ENCODE measurements around the gene MICALL2. TPM values are rescaled to one million over a fixed set of nuclear protein-coding genes. Genes with fewer than 3 reads are reported as not detected.

The MICALL2 gene
- total and polyA plus RNA-seq, 2 experiments from 2014 or later: 6.4 to 12.2 TPM

GRCh38 chr7:1408466-1408865 is 50.8 kb downstream of the MICALL2 start:
- Histone ChIP-seq H3K79me2 (ENCODE audit: insufficient read depth) (no peaks in the 10 kb centered on the region), H3K36me3 (ENCODE audit: low read depth) (no peaks in the 10 kb centered on the region), H3K27me3 (replicated peaks; ENCODE audit: insufficient read depth) (peaks cover 59% of the 10 kb centered on the region), H3K4me3 (no peak overlapping the region), H4K20me1 (ENCODE audit: insufficient read depth) (no peaks in the 10 kb centered on the region), H2AFZ (no peak overlapping the region), H3K4me1 (ENCODE audit: insufficient read depth) (no peaks in the 10 kb centered on the region), H3K9ac (no peak overlapping the region), H3K9me2 (ENCODE audit: insufficient read depth) (no peaks in the 10 kb centered on the region), H3F3A (ENCODE audit: insufficient read depth) (no peaks in the 10 kb centered on the region), H3K27ac (no peak overlapping the region), H3K4me2 (ENCODE audit: unreplicated experiment) (no peak overlapping the region), H3K9me3 (ENCODE audit: low read depth) (no peaks in the 10 kb centered on the region)
- no peak for TF ChIP-seq EZH2 (IDR thresholded peaks at IDR 0.05; ENCODE audit: insufficient read depth, poor library complexity, severe bottlenecking)
- no peak for TF ChIP-seq EZH2phosphoT487 (IDR thresholded peaks at IDR 0.05; ENCODE audit: insufficient read depth, low read depth)
- in situ Hi-C loops (cut with MboI): no loop called here
- DNase-seq: no peak
- WGBS, 2 experiments (ENCODE audit: low coverage in 1 of 2, low lambda C conversion rate in 2 of 2, missing lambda C conversion rate in 2 of 2): 47 to 51% methylated on average over 8 of the region's 8 CpGs

GRCh38 chr7:1407892-1408291 is 51.4 kb downstream of the MICALL2 start:
- peaks cover 65% of the 10 kb centered on the region for H3K27me3 ChIP-seq (replicated peaks; ENCODE audit: insufficient read depth)
- 33 to 42% methylated on average over 17 to 24 of the region's 24 CpGs for WGBS, 2 experiments (ENCODE audit: low coverage in 1 of 2, low lambda C conversion rate in 2 of 2, missing lambda C conversion rate in 2 of 2)

GRCh38 chr7:1404898-1405548 is 54.2 kb downstream of the MICALL2 start:
- no peaks in the 10 kb centered on the region for H3K36me3 ChIP-seq (ENCODE audit: low read depth)
- no peaks in the 10 kb centered on the region for H3K9me2 ChIP-seq (ENCODE audit: insufficient read depth)
- H3K4me3 ChIP-seq: no peak overlapping the region
- TF ChIP-seq EZH2 (IDR thresholded peaks at IDR 0.05; ENCODE audit: insufficient read depth, poor library complexity, severe bottlenecking): no peak
- no peak for TF ChIP-seq EZH2phosphoT487 (IDR thresholded peaks at IDR 0.05; ENCODE audit: insufficient read depth, low read depth)
- no peak overlapping the region for H3K9ac ChIP-seq
- no peak overlapping the region for H3K27ac ChIP-seq
- in situ Hi-C loops (cut with MboI): no loop called here
- H3K9me3 ChIP-seq (ENCODE audit: low read depth): no peaks in the 10 kb centered on the region
- WGBS, 2 experiments (ENCODE audit: low coverage in 1 of 2, low lambda C conversion rate in 2 of 2, missing lambda C conversion rate in 2 of 2): 26 to 29% methylated on average over 16 to 17 of the region's 21 CpGs
- no peaks in the 10 kb centered on the region for H3F3A ChIP-seq (ENCODE audit: insufficient read depth)
- no peak for DNase-seq
- no peak overlapping the region for H2AFZ ChIP-seq
- H4K20me1 ChIP-seq (ENCODE audit: insufficient read depth): no peaks in the 10 kb centered on the region
- H3K4me2 ChIP-seq (ENCODE audit: unreplicated experiment): no peak overlapping the region
- no peaks in the 10 kb centered on the region for H3K79me2 ChIP-seq (ENCODE audit: insufficient read depth)
- H3K27me3 ChIP-seq (replicated peaks; ENCODE audit: insufficient read depth): peaks cover 86% of the 10 kb centered on the region
- no peaks in the 10 kb centered on the region for H3K4me1 ChIP-seq (ENCODE audit: insufficient read depth)

More at GRCh38 chr7:1407892-1408291, 51.4 kb downstream of the MICALL2 start:
- no peaks in the 10 kb centered on the region for H3K4me1 ChIP-seq (ENCODE audit: insufficient read depth)
- no peaks in the 10 kb centered on the region for H3K9me2 ChIP-seq (ENCODE audit: insufficient read depth)
- no peak for TF ChIP-seq EZH2 (IDR thresholded peaks at IDR 0.05; ENCODE audit: insufficient read depth, poor library complexity, severe bottlenecking)
- H3K36me3 ChIP-seq (ENCODE audit: low read depth): no peaks in the 10 kb centered on the region
- no peak for DNase-seq
- no peaks in the 10 kb centered on the region for H4K20me1 ChIP-seq (ENCODE audit: insufficient read depth)
- no peak overlapping the region for H3K4me2 ChIP-seq (ENCODE audit: unreplicated experiment)
- H3K79me2 ChIP-seq (ENCODE audit: insufficient read depth): no peaks in the 10 kb centered on the region
- no peak overlapping the region for H2AFZ ChIP-seq
- no peaks in the 10 kb centered on the region for H3K9me3 ChIP-seq (ENCODE audit: low read depth)
- in situ Hi-C loops (cut with MboI): no loop called here
- no peak overlapping the region for H3K9ac ChIP-seq
- H3K4me3 ChIP-seq: no peak overlapping the region
- H3F3A ChIP-seq (ENCODE audit: insufficient read depth): no peaks in the 10 kb centered on the region
- H3K27ac ChIP-seq: no peak overlapping the region

- Histone ChIP-seq H3K9me3 (ENCODE audit: low read depth) (no peaks in the 10 kb centered on the region), H3K27me3 (replicated peaks; ENCODE audit: insufficient read depth) (peaks cover 88% of the 10 kb centered on the region), H3K4me2 (ENCODE audit: unreplicated experiment) (no peak overlapping the region), H3K79me2 (ENCODE audit: insufficient read depth) (no peaks in the 10 kb centered on the region), H3F3A (ENCODE audit: insufficient read depth) (no peaks in the 10 kb centered on the region), H3K4me1 (ENCODE audit: insufficient read depth) (no peaks in the 10 kb centered on the region), H3K9me2 (ENCODE audit: insufficient read depth) (no peaks in the 10 kb centered on the region), H2AFZ (no peak overlapping the region), H3K4me3 (no peak overlapping the region), H3K27ac (no peak overlapping the region), H3K9ac (no peak overlapping the region), H4K20me1 (ENCODE audit: insufficient read depth) (no peaks in the 10 kb centered on the region), H3K36me3 (ENCODE audit: low read depth) (no peaks in the 10 kb centered on the region)
- no peak for DNase-seq
- in situ Hi-C loops (cut with MboI): no loop called here
- 40 to 49% methylated on average over 3 to 4 of the region's 4 CpGs for WGBS, 2 experiments (ENCODE audit: low coverage in 1 of 2, low lambda C conversion rate in 2 of 2, missing lambda C conversion rate in 2 of 2)
- TF ChIP-seq EZH2 (IDR thresholded peaks at IDR 0.05; ENCODE audit: insufficient read depth, poor library complexity, severe bottlenecking) (no peak), EZH2phosphoT487 (IDR thresholded peaks at IDR 0.05; ENCODE audit: insufficient read depth, low read depth) (no peak)
Observed at GRCh38 chr7:1404460-1404809, 54.8 kb downstream of the MICALL2 start.
